HepG2 (cell line): ENCODE results near the gene RAB3C. TPM values are rescaled to one million over a fixed set of nuclear protein-coding genes. Genes with fewer than 3 reads are reported as not detected.

Source experiments
- ESRRA ChIP-seq: sonication (generic); formaldehyde crosslinking; IDR thresholded peaks from 2 replicates; pipeline ENCODE4 v1.5.1; 2020; ENCODE audit warnings: mild to moderate bottlenecking, low read depth, missing genetic modification reagents
- FOXA1 ChIP-seq, 2 experiments: fragments of 450-650 bp in 1 of 2; sonication (generic) in 1 of 2; formaldehyde crosslinking in 1 of 2; IDR thresholded peaks; 2 replicates each; pipeline versions ENCODE4 v1.4.0 to v1.6.1; 2016 to 2020; ENCODE audit warnings: missing genetic modification reagents in 1 of 2
- FOXJ3 ChIP-seq: sonication (generic); formaldehyde crosslinking; IDR thresholded peaks from 2 replicates; pipeline ENCODE4 v1.4.0; 2020; ENCODE audit warnings: missing genetic modification reagents, mild to moderate bottlenecking, borderline replicate concordance
- HMG20B ChIP-seq: conservative IDR thresholded peaks from 2 replicates; pipeline ENCODE4 v1.6.1; 2016; ENCODE audit warnings: missing genetic modification reagents, missing compliant biosample characterization
- HNF4A ChIP-seq: sonication (generic); formaldehyde crosslinking; IDR thresholded peaks from 2 replicates; pipeline ENCODE4 v1.4.0; 2020; ENCODE audit warnings: missing genetic modification reagents
- MEIS1 ChIP-seq: sonication (generic); formaldehyde crosslinking; IDR thresholded peaks from 2 replicates; pipeline ENCODE4 v1.9.0; 2021; ENCODE audit warnings: mild to moderate bottlenecking, missing genetic modification reagents, moderate library complexity, borderline replicate concordance
- MIER3 ChIP-seq: IDR thresholded peaks from 2 replicates; pipeline ENCODE4 v1.6.1; 2016; ENCODE audit warnings: missing compliant biosample characterization, borderline replicate concordance
- MXI1 ChIP-seq: IDR thresholded peaks from 3 replicates; pipeline ENCODE4 v1.6.1; 2012; ENCODE audit warnings: low read depth, low read length, inconsistent platforms, borderline replicate concordance
- NFIC ChIP-seq: IDR thresholded peaks from 2 replicates; pipeline ENCODE4 v1.6.1; 2012; ENCODE audit warnings: mild to moderate bottlenecking, low read length, inconsistent platforms
- PAXIP1 ChIP-seq: sonication (generic); formaldehyde crosslinking; conservative IDR thresholded peaks from 2 replicates; pipeline ENCODE4 v1.4.0; 2020; ENCODE audit warnings: mild to moderate bottlenecking, missing genetic modification reagents, moderate library complexity
- RARA ChIP-seq: IDR thresholded peaks from 2 replicates; pipeline ENCODE4 v1.6.1; 2016; ENCODE audit warnings: missing genetic modification reagents, missing compliant biosample characterization
- REPIN1 ChIP-seq: sonication (generic); formaldehyde crosslinking; IDR thresholded peaks from 2 replicates; pipeline ENCODE4 v1.8.0; 2022; ENCODE audit warnings: missing genetic modification reagents, low read depth, mild to moderate bottlenecking, borderline replicate concordance
- SALL1 ChIP-seq: sonication (generic); formaldehyde crosslinking; IDR thresholded peaks from 2 replicates; pipeline ENCODE4 v1.8.0; 2022; ENCODE audit warnings: mild to moderate bottlenecking, missing genetic modification reagents
- SAP130 ChIP-seq: IDR thresholded peaks from 2 replicates; pipeline ENCODE4 v1.6.1; 2016; ENCODE audit warnings: low read depth
- TGIF2 ChIP-seq: IDR thresholded peaks from 2 replicates; pipeline ENCODE4 v1.6.1; 2016; ENCODE audit warnings: control low read depth, missing compliant biosample characterization
- ZBTB33 ChIP-seq: sonication (generic); formaldehyde crosslinking; IDR thresholded peaks from 2 replicates; pipeline ENCODE4 v1.4.0; 2020; ENCODE audit warnings: missing genetic modification reagents
- ZNF232 ChIP-seq: sonication (generic); formaldehyde crosslinking; IDR thresholded peaks from 2 replicates; pipeline ENCODE4 v1.4.0; 2020; ENCODE audit warnings: missing genetic modification reagents, borderline replicate concordance
- polyA plus RNA-seq, 8 experiments: library from polyadenylated mRNA; depleted of rRNA in 3 of 8; stranded (reverse) in 7 of 8; unstranded in 1 of 8; fragments of >200 nt; fragmentation: Illumina TruSeq in 4 of 8; extraction: Trizol in 4 of 8; gene quantifications; 2 replicates each; pipeline versions ENCODE4 v1.2.1 to v1.2.3, GENCODE V29; 2011 to 2016; ENCODE audit warnings: low read depth in 4 of 8, missing spikeins in 1 of 8, mixed read lengths in 1 of 8; ENCODE audit not compliant: insufficient read depth in 1 of 8
- total RNA-seq, 5 experiments: library from RNA; depleted of rRNA; stranded (reverse); fragments of >200 nt; fragmentation: Illumina TruSeq; extraction: Trizol; gene quantifications; 2 replicates each; pipeline ENCODE4 v1.2.3, GENCODE V29; 2016; ENCODE audit warnings: low read depth in 1 of 5
- TF ChIP-seq, protein P1 (sequence below): sonication (generic); formaldehyde crosslinking; IDR thresholded peaks from 2 replicates; pipeline ENCODE4 v1.4.0; 2020; ENCODE audit warnings: mild to moderate bottlenecking, missing genetic modification reagents
- TF ChIP-seq, protein P2 (sequence below): sonication (generic); formaldehyde crosslinking; IDR thresholded peaks from 2 replicates; pipeline ENCODE4 v1.4.0; 2020; ENCODE audit warnings: missing genetic modification reagents

The RAB3C gene
- total and polyA plus RNA-seq, 2 of the 13 experiments (the other 11 are each of a cell fraction or from before 2014, with no cell fraction given): not detected

DNA sequence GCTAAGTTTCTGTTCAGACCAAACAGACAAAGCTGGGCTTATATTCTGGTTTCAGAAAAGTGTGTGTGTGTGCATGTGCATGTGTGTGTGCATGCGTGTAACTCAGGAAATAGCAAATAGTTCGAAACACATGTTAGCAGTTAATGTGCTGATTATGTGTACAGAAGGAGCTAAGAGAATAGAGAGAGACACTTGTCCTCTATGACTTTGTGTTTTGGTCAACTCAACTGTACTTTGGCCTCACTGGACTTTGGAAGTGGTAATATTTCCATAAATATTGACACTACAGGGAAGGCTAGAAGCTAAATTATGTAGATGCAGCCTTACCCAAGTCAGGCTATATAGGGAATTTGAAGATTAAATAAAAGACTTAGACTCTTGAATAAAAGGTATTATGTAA, 155.5 kb downstream of the RAB3C start (continued):
- TF ChIP-seq PAXIP1 (CRISPR knock-in tag) (peak; percentile 87), REPIN1 (CRISPR knock-in tag) (no peak), FOXA1 (IDR thresholded peaks at IDR 0.05) (no peak), FOXA1 (CRISPR knock-in tag; IDR thresholded peaks at IDR 0.05) (0 out of 2 replicates have a peak, but pooled peaks have one; percentile 21), MEIS1 (CRISPR knock-in tag) (no peak), FOXJ3 (CRISPR knock-in tag) (peak; percentile 82), SALL1 (CRISPR knock-in tag) (peak; percentile 89; the same call in 1 of the 2 replicates), ESRRA (peak; percentile 91; the same call in 1 of the 2 replicates), HNF4A (CRISPR knock-in tag) (peak; percentile 92), HMG20B (no peak), NFIC (peak; percentile 46; the same call in 1 of the 2 replicates), SAP130 (peak; percentile 41; the same call in 1 of the 2 replicates), ZNF232 (CRISPR knock-in tag) (peak; percentile 70; the same call in 1 of the 2 replicates), MXI1 (peak; percentile 51; the same call in 1 of the 3 replicates), TGIF2 (CRISPR knock-in tag) (no peak), MIER3 (CRISPR knock-in tag) (peak; percentile 38; the same call in 1 of the 2 replicates), ZBTB33 (CRISPR knock-in tag) (no peak), RARA (CRISPR knock-in tag) (peak; percentile 37; the same call in 1 of the 2 replicates)
- TF ChIP-seq, protein P1, sequence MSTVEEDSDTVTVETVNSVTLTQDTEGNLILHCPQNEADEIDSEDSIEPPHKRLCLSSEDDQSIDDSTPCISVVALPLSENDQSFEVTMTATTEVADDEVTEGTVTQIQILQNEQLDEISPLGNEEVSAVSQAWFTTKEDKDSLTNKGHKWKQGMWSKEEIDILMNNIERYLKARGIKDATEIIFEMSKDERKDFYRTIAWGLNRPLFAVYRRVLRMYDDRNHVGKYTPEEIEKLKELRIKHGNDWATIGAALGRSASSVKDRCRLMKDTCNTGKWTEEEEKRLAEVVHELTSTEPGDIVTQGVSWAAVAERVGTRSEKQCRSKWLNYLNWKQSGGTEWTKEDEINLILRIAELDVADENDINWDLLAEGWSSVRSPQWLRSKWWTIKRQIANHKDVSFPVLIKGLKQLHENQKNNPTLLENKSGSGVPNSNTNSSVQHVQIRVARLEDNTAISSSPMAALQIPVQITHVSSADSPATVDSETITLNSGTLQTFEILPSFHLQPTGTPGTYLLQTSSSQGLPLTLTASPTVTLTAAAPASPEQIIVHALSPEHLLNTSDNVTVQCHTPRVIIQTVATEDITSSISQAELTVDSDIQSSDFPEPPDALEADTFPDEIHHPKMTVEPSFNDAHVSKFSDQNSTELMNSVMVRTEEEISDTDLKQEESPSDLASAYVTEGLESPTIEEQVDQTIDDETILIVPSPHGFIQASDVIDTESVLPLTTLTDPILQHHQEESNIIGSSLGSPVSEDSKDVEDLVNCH (CRISPR knock-in tag): no peak
- TF ChIP-seq, protein P2, sequence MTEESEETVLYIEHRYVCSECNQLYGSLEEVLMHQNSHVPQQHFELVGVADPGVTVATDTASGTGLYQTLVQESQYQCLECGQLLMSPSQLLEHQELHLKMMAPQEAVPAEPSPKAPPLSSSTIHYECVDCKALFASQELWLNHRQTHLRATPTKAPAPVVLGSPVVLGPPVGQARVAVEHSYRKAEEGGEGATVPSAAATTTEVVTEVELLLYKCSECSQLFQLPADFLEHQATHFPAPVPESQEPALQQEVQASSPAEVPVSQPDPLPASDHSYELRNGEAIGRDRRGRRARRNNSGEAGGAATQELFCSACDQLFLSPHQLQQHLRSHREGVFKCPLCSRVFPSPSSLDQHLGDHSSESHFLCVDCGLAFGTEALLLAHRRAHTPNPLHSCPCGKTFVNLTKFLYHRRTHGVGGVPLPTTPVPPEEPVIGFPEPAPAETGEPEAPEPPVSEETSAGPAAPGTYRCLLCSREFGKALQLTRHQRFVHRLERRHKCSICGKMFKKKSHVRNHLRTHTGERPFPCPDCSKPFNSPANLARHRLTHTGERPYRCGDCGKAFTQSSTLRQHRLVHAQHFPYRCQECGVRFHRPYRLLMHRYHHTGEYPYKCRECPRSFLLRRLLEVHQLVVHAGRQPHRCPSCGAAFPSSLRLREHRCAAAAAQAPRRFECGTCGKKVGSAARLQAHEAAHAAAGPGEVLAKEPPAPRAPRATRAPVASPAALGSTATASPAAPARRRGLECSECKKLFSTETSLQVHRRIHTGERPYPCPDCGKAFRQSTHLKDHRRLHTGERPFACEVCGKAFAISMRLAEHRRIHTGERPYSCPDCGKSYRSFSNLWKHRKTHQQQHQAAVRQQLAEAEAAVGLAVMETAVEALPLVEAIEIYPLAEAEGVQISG (CRISPR knock-in tag): no peak
